ENCODE results near the gene CYBC1.
A peak's percentile ranks its signal among the peaks of the same experiment; 100 is the strongest.

The CYBC1 gene

DNA sequence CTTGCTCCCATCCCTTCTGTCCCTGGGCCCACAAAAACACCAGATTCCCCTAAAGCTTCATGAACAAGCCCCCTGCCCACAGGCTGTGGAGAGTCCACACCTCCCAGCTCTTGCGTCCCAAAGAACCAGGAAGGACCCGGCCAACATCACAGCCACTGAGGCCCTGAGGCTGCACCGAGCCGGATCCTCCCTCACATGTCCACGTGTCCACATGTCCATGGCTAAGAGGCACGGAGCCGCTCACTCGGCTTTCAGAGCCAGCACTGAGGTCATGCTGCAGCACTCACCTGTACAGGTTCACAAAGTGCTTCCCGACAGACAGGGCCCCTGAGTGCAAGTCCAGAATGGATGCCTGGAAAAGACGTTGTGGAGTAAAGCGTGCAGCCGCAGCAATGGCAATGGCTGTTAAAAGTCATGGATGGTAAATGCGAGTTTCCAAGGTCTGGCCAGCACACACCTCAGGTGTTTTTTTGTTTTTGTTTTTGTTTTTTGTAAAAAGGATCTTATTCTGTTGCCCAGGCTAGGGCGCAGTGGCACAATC, 44.4 kb downstream of the CYBC1 start:
- no peak for DNase-seq

GRCh38 chr17:82405051-82405450, 45.5 kb downstream of the CYBC1 start:
- DNase-seq = no peak

- DNase-seq = no peak
Measured at GRCh38 chr17:82403662-82404660, 46.6 kb downstream of the CYBC1 start.

DNA sequence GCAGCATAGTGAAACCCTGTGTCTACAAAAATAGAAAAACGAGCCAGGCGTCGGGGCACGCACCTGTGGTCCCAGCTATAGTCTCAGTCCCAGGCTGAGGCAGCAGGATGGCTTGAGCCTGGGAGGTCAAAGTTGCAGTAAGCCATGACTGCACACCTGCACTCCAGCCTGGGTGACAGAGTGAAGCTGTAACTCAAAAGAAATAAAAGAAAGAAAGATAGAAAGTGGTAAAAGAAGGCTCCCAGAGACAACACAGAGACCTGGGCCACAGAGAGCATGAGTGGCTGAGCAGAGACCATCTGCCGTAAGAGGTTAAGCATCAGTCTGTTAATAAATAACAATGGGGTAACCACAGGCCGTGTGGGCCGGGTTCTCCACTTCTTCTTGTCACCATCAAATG, 47.7 kb downstream of the CYBC1 start:
- peak; percentile 54 for DNase-seq

DNA sequence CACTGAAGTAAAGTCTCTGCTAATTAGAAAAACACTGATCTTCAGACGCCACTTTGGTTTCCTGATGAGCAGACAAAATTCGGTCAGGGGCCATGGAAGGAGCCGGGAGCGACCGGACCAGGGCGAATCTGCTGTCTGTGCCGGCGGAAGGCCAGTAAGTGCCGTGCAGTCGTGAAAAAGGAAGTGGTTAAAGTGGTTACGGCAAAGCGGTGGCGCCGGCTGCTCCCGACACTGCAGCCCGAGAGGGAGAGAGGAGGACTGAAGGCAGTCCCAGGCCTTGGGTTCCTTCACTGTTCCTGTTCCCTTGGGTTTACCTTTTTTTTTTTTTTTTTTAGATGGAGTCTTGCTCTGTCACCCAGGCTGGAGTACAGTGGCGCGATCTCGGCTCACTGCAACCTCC, 49.7 kb downstream of the CYBC1 start:
- no peak for DNase-seq

DNA sequence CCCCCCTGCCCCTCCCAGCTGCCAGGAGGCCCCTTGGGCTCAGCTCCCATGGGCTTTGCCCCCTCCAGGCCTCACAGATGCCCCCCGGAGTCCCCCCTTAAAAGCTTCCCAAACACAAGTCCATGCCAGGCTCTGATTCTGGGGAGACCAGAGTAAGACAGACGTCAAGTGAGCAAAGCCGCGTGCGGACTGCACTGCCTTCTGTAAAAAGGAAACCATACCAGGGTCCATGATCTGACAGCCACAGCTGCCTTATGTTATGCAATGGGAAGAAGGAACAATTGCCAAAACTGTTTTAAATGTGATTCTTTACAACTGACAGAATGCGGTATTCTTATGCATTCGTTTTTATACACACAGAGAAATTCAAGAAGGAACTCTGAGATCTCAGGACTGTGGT, 50.3 kb downstream of the CYBC1 start:
- DNase-seq = no peak

- DNase-seq = no peak
Measured at GRCh38 chr17:82399601-82400101, 50.9 kb downstream of the CYBC1 start.

DNA sequence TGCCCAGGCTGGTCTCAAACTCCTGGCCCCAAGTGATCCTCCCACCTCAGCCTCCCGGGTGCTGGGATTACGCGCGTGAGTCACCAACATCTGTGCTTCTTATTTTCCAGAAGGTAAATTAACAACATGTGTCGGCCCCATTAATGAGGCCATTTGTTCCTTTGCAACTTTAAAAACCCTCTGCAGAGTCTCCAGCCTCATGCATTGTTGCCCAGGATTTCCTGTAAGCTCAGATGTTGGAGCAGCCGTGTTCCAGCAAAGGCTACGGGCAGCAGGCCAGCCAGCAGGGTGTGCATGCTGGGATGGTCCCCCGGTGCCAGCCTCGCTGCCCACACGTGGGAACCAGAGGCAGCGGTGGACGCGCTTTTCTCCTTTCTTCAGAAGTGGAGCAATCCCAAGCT, 51.5 kb downstream of the CYBC1 start:
- no peak for DNase-seq

DNA sequence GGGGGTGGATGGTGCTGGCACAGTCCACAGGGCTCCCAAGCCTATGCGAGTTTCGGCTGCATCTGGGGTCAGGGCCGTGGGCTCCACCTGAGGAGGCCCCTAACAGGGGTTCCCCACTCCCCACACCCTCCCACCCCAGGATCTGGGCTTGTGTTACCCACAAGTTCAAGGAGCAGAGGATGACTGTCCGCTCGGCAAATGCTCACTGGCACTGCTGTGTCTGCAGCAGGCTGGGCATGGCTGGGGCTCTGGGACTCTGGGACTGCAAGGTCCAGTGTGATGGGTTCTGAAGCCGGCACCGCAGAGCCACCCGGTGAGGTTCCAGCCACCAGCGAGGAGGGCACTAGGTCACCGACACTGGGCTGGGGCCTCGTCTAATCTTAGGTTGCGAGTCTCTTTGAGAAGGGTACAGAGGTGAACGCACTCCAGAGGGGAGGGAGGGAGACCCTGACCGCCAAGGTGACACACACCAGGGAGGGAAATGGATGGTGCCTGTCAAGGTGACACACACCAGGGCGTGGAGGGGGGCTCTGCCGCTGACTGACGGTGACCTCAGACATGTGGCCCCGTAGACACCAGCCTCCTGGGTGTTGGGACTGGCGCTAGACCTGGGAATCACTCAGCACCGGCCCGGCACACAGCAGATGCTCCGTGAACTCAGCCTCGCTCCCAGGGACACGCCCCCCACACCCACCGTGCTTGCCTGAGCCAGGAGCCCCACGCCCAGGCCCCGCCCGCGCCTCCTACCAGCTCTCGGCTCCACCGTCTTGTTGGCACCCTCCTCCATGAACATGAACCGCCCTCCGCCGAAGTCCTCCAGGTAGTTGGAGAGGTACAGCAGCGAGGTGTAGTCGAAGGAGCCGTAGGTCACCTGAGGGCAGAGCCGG, 52.9 kb downstream of the CYBC1 start:
- DNase-seq = no peak

- no peak for DNase-seq
Measured at GRCh38 chr17:82396601-82397435, 53.7 kb downstream of the CYBC1 start.

- DNase-seq = peak; percentile 10
Measured at GRCh38 chr17:82394278-82394677, 56.3 kb downstream of the CYBC1 start.

DNA sequence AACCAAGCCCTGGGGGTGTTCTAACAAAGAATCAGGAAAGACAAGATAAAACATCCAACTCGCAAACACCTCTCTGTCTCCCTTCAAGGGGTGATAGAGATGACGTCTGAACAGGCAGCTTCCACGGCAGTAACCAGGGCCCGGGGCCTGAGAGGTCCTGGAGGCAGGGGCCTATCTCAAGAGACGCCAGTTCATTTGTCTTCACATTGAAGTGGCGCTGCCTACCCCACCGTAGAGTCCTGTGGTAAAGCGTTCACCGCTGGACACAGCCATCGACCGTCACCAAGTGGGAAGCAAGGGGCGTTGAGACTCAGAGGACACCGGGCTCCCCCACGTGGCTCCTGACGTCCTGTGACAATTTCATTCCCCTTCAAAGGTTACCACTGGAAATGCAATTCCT, 57.6 kb downstream of the CYBC1 start:
- DNase-seq = no peak
